ENCODE results near the gene MGLL. TPM values are rescaled to one million over a fixed set of nuclear protein-coding genes. Genes with fewer than 3 reads are reported as not detected.

MGLL gene
- total RNA-seq, 4 donors from 2014 or later = 12.6 to 44.8 (median 32.3) TPM

DNA sequence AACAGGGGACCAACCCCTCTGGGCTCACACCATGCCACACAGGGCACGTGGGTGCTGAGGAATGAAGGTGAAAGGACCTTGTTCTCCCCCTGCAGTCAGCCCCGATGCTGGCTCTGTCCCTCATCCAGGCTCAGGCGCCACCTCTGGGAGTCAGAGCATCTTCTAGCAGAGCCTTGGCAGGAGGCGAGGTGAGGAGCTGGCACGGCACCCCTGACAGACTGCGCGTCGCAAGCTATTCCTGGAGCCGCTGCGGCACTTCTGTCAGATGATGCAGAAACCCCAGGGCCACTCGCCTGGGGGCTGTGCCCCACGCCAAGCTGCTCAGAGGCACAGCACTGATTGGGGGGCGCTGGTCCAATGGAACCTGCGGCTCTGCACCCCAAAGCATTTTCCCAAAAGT is 62.0 kb downstream of the MGLL start:
- Histone ChIP-seq H3K9me3 (no peaks in the 10 kb centered on the region), H3K27me3 (no peaks in the 10 kb centered on the region), H3K4me1 (peaks cover 0 to 7% of the 10 kb centered on the region in 2 donors), H3K36me3 (no peaks in the 10 kb centered on the region), H3K4me3 (no peak overlapping the region), H3K27ac (no peak overlapping the region)
- no peak for DNase-seq
- intact Hi-C loops (cut with DNase I; ENCODE audit: low total_unique reads) = no loop called here
- TF ChIP-seq, protein P1, sequence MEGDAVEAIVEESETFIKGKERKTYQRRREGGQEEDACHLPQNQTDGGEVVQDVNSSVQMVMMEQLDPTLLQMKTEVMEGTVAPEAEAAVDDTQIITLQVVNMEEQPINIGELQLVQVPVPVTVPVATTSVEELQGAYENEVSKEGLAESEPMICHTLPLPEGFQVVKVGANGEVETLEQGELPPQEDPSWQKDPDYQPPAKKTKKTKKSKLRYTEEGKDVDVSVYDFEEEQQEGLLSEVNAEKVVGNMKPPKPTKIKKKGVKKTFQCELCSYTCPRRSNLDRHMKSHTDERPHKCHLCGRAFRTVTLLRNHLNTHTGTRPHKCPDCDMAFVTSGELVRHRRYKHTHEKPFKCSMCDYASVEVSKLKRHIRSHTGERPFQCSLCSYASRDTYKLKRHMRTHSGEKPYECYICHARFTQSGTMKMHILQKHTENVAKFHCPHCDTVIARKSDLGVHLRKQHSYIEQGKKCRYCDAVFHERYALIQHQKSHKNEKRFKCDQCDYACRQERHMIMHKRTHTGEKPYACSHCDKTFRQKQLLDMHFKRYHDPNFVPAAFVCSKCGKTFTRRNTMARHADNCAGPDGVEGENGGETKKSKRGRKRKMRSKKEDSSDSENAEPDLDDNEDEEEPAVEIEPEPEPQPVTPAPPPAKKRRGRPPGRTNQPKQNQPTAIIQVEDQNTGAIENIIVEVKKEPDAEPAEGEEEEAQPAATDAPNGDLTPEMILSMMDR (IDR thresholded peaks at IDR 0.05) = no peak
- no peak for TF ChIP-seq POLR2A (IDR thresholded peaks at IDR 0.05)

DNA sequence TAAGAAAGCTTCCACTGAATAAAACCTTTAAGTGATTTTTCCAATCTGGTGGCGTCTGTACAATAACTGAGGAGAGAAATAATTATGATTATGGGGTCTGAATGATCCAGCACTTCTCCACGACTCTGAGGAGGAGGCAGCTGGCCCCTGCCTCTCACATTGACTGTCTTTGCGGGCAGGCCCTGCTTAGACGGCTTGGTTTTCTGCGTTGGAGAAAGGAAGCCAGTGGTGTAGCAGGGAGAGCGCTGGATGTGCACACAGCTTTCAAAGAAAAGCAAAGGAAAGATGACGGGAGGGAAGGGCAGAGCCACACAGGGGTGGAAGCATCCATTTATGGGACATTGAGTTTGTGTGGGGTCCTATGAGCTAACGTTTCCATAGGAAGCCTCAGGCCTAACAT is 62.5 kb downstream of the MGLL start:
- H3K4me1 ChIP-seq = peaks cover 0 to 7% of the 10 kb centered on the region in 2 donors
- TF ChIP-seq, protein P1 (IDR thresholded peaks at IDR 0.05) = no peak
- TF ChIP-seq POLR2A (IDR thresholded peaks at IDR 0.05) = no peak
- no peaks in the 10 kb centered on the region for H3K27me3 ChIP-seq
- H3K36me3 ChIP-seq = no peaks in the 10 kb centered on the region
- no peaks in the 10 kb centered on the region for H3K9me3 ChIP-seq
- no peak overlapping the region for H3K4me3 ChIP-seq
- no peak overlapping the region for H3K27ac ChIP-seq
- DNase-seq = no peak
- intact Hi-C loops (cut with DNase I; ENCODE audit: low total_unique reads) = no loop called here

DNA sequence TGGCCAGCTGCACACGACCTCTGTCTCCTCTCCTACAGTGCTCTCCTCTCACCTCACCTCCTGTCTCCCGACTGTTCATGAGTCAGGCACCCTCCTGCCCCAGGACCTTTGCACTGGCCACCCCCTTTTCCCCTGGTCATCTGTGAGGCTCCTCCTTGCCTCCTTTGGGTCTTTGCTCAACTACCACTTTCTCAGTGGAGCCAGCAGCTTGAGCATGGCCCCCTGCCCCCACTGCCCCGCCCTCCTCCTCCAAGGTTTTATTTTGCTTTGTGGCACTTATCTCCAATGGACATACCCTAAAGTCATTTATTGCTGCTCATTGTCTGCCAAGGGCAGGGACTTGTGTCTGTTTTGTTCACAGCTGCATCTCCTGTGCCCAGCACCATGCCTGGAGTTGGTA is 64.3 kb downstream of the MGLL start:
- intact Hi-C loops (cut with DNase I; ENCODE audit: low total_unique reads) = no loop called here
- Histone ChIP-seq H3K4me3 (no peak overlapping the region), H3K27ac (no peak overlapping the region), H3K9me3 (no peaks in the 10 kb centered on the region), H3K4me1 (peaks cover 0 to 7% of the 10 kb centered on the region in 2 donors), H3K27me3 (no peaks in the 10 kb centered on the region), H3K36me3 (no peaks in the 10 kb centered on the region)
- TF ChIP-seq, protein P1 (IDR thresholded peaks at IDR 0.05) = no peak
- TF ChIP-seq POLR2A (IDR thresholded peaks at IDR 0.05) = no peak
- no peak for DNase-seq

DNA sequence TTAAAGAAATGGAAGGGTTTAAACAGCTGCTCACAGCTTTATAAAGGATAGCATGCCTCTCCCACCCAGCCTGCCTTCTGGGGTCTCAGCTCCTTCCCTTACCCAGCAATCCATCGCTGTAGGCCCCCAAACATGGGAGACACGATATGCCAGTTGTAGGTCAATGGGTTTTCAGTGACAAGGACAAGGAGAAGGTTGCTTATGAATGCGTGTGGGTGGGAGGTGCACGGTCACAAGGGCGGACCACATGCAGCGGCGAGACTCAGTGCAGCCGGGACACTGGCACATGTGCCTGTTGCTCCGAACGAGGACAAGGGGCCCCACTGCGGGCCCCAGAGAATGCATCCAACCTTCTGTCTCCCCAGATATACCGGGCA is 67.0 kb downstream of the MGLL start:
- no peak overlapping the region for H3K4me3 ChIP-seq
- intact Hi-C loops (cut with DNase I; ENCODE audit: low total_unique reads) = no loop called here
- no peak for DNase-seq

DNA sequence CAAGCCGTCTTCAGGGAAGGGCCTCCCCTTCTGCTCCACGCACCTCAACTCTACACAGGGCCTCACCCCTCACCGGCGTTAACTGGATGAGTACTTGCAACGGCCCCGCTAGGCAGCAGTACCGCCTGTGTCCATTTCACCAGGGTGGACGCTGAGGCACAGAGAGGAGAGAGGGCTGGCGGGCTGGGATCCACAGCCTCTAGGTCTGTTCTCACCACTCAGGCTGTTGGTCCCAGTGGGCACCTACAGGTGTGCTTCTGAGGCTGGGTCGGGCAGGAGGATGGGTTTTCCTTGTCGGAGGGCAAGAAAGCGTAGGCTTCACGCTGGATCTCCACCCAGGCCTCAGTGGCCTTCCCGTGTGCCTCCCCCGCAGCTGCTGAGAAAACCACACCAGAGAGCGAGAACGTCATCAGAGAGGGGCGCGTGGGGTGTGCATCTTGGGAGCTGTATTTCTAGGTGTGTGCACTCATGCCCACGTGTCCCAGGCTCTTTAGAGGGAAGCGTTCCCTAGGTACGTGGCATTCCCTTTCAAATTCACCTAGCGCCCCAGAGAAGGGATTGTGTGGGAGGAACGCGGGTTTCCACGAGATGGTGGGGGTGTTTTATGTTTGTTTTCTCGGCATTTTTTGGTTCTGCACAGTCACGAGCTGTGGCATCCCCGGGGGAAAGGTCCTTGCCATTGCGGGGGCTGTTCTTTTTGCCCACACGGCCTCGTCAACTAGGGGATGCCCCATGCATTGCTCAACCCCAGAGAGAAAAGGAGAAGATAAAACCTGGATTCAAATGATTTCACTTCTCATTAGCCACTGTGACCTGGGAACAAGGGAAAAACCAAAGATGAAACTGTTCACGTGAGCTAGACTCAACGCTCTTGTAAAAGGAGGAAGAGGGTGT is 67.7 kb downstream of the MGLL start:
- Histone ChIP-seq H3K4me3 (no peak overlapping the region), H3K27ac (no peak overlapping the region), H3K27me3 (no peaks in the 10 kb centered on the region), H3K9me3 (no peaks in the 10 kb centered on the region), H3K4me1 (no peaks in the 10 kb centered on the region), H3K36me3 (no peaks in the 10 kb centered on the region)
- DNase-seq = no peak
- intact Hi-C loops (cut with DNase I; ENCODE audit: low total_unique reads) = no loop called here
- TF ChIP-seq POLR2A (IDR thresholded peaks at IDR 0.05) = no peak
- TF ChIP-seq, protein P1 (IDR thresholded peaks at IDR 0.05) = no peak

More for the DNA sequence above, 67.0 kb downstream of the MGLL start:
- Histone ChIP-seq H3K9me3 (no peaks in the 10 kb centered on the region), H3K27me3 (no peaks in the 10 kb centered on the region), H3K27ac (no peak overlapping the region), H3K4me1 (no peaks in the 10 kb centered on the region), H3K36me3 (no peaks in the 10 kb centered on the region)
- no peak for TF ChIP-seq POLR2A (IDR thresholded peaks at IDR 0.05)
- TF ChIP-seq, protein P1 (IDR thresholded peaks at IDR 0.05) = no peak
